GM12878 (cell line): ENCODE data around the gene MYO7A. TPM values are rescaled to one million over a fixed set of nuclear protein-coding genes. Genes with fewer than 3 reads are reported as not detected.

ENCODE experiments used
- ATAC-seq: fragments of 200-7000 bp; cut with Tn5 transposase; 3 replicates; pipeline ENCODE4 v1.9.1; 2020; ENCODE audit warnings: mild to moderate bottlenecking, moderate library complexity
- BruUV-seq: library from RNA; stranded (reverse); fragments of 400-500 nt; replicated peaks from 2 replicates; lab custom pipeline; 2021; lab: Mats Ljungman, UMichigan
- CTCF ChIA-PET: fragments of 300-600 bp; sonication (Branson Sonifier 250); formaldehyde crosslinking; extraction: SDS; loops from one replicate; lab custom pipeline; 2021; ENCODE audit warnings: inconsistent platforms; lab: Yijun Ruan, JAX
- POLR2A ChIA-PET: fragments of 350-600 bp; formaldehyde crosslinking; extraction: SDS; loops from one replicate; lab custom pipeline; 2021; ENCODE audit warnings: inconsistent platforms; lab: Charles Lee
- RAD21 ChIA-PET: fragments of 300-600 bp; sonication (Branson Sonifier 250); formaldehyde crosslinking; loops from one replicate; lab custom pipeline; 2023; ENCODE audit warnings: antibody characterized with exemption; ENCODE audit not compliant: unreplicated experiment; lab: Charles Lee
- SMC1A ChIA-PET: fragments of 300-600 bp; sonication (Branson Sonifier 250); formaldehyde crosslinking; loops from one replicate; lab custom pipeline; 2023; ENCODE audit not compliant: unreplicated experiment, uncharacterized antibody; lab: Charles Lee
- DNase-seq: peaks from one replicate; pipeline ENCODE4 v3.0.0-alpha.2; 2011; ENCODE audit warnings: low read depth, low spot score
- FAIRE-seq: peaks from 3 replicates; lab custom pipeline; 2011; peaks lifted over from hg19 to GRCh38; lab: Jason Lieb, UNC
- H2AFZ ChIP-seq: 2 replicates; pipeline ENCODE4 v1.6.0; 2011; ENCODE audit warnings: low read depth, low read length, control low read depth; ENCODE audit not compliant: control insufficient read depth
- H3K27ac ChIP-seq: 2 replicates; pipeline ENCODE4 v1.5.1; 2011; ENCODE audit warnings: control low read depth; ENCODE audit not compliant: control insufficient read depth, insufficient read depth
- H3K27me3 ChIP-seq, 2 experiments: replicated peaks in 1 of 2; 2 replicates each; pipeline versions ENCODE4 v1.6.0 to v1.6.1; 2011; ENCODE audit warnings: low read length in 1 of 2; ENCODE audit not compliant: control insufficient read depth in 2 of 2, insufficient read depth in 2 of 2
- H3K36me3 ChIP-seq, 2 experiments: 2 replicates each; pipeline ENCODE4 v1.5.1; 2011; ENCODE audit warnings: low read length in 1 of 2; ENCODE audit not compliant: control insufficient read depth in 2 of 2, insufficient read depth in 2 of 2
- H3K4me1 ChIP-seq: 2 replicates; pipeline ENCODE4 v1.6.1; 2011; ENCODE audit warnings: mild to moderate bottlenecking, low read length, moderate library complexity, mixed read lengths; ENCODE audit not compliant: control insufficient read depth, insufficient read depth
- H3K4me2 ChIP-seq: 2 replicates; pipeline ENCODE4 v1.6.0; 2011; ENCODE audit warnings: control low read depth; ENCODE audit not compliant: control insufficient read depth, insufficient read depth
- H3K4me3 ChIP-seq: fragments of 200-600 bp; sonication (generic); 2 replicates; pipeline ENCODE4 v1.5.1; 2016
- H3K79me2 ChIP-seq: 2 replicates; pipeline ENCODE4 v1.6.0; 2011; ENCODE audit warnings: low read length; ENCODE audit not compliant: control insufficient read depth, insufficient read depth
- H3K9ac ChIP-seq: 2 replicates; pipeline ENCODE4 v1.8.0; 2011; ENCODE audit warnings: low read length, control low read depth, mixed read lengths; ENCODE audit not compliant: control insufficient read depth, insufficient read depth
- H3K9me3 ChIP-seq: replicated peaks from 3 replicates; pipeline ENCODE4 v1.5.1; 2011; ENCODE audit warnings: mild to moderate bottlenecking, low read length; ENCODE audit not compliant: control insufficient read depth, insufficient read depth
- H4K20me1 ChIP-seq: 2 replicates; pipeline ENCODE4 v1.6.0; 2011; ENCODE audit not compliant: control insufficient read depth, insufficient read depth
- HSF1 ChIP-seq: fragments of 150-350 bp; IDR thresholded peaks from 2 replicates; pipeline ENCODE4 v1.6.1; 2014; ENCODE audit warnings: mild to moderate bottlenecking, low read depth, low read length
- LARP7 ChIP-seq: fragments of 450-650 bp; IDR thresholded peaks from 2 replicates; pipeline ENCODE4 v1.6.1; 2017; ENCODE audit warnings: mild to moderate bottlenecking
- POLR2A ChIP-seq: IDR thresholded peaks from 2 replicates; pipeline ENCODE4 v1.6.1; 2011; ENCODE audit warnings: low read depth, mild to moderate bottlenecking, low read length
- REST ChIP-seq: IDR thresholded peaks from 2 replicates; pipeline ENCODE4 v1.6.1; 2012; ENCODE audit warnings: mild to moderate bottlenecking, low read depth, low read length
- STAT1 ChIP-seq: fragments of 450-650 bp; conservative IDR thresholded peaks from 2 replicates; pipeline ENCODE4 v1.6.1; 2014; ENCODE audit warnings: antibody characterized with exemption, mild to moderate bottlenecking
- YBX1 ChIP-seq: fragments of 450-650 bp; IDR thresholded peaks from 2 replicates; pipeline ENCODE4 v1.6.1; 2016; ENCODE audit warnings: antibody characterized with exemption
- ZBTB40 ChIP-seq: fragments of 450-650 bp; IDR thresholded peaks from 2 replicates; pipeline ENCODE4 v1.6.1; 2016; ENCODE audit warnings: mild to moderate bottlenecking, moderate library complexity, borderline replicate concordance
- WGBS: methylation state at CpG from one replicate; pipeline ENCODE4 v1.1.6; 2016; ENCODE audit warnings: low lambda C conversion rate; ENCODE audit not compliant: insufficient replicate concordance, insufficient coverage; ENCODE audit errors: missing lambda C conversion rate; 5-methylcytosine and 5-hydroxymethylcytosine counted together
- in situ Hi-C: fragments of 300-500 bp; cut with MboI; formaldehyde crosslinking; loops from 9 replicates; pipeline ENCODE4 v1.14.3; 2018; ENCODE audit warnings: mixed read lengths
- intact Hi-C: fragments of 100-400 bp; cut with micrococcal nuclease; formaldehyde crosslinking; loops from one replicate; pipeline ENCODE4 v1.14.2; 2022; ENCODE audit not compliant: unreplicated experiment
- polyA plus RNA-seq, 11 experiments: library from polyadenylated mRNA; depleted of rRNA in 4 of 11; unstranded in 6 of 11; stranded (reverse) in 5 of 11; fragments of >200 nt; fragmentation: Nextera tagmentation in 4 of 11; fragmentation: Illumina TruSeq in 1 of 11; extraction: Ambion mirVana in 4 of 11; extraction: Trizol in 1 of 11; gene quantifications; 1 replicate in 1 of 11; 2 replicates in 10 of 11; pipeline versions ENCODE4 v1.2.1 to v1.2.3, GENCODE V29; 2011 to 2016; ENCODE audit warnings: inconsistent platforms in 2 of 11, missing spikeins in 2 of 11, low read depth in 1 of 11
- total RNA-seq, 4 experiments: library from RNA; depleted of rRNA in 3 of 4; stranded (reverse); fragments of >200 nt in 3 of 4; fragmentation: Illumina TruSeq in 1 of 4; extraction: Trizol in 1 of 4; gene quantifications; 2 replicates each; pipeline versions ENCODE4 v1.2.1 to v1.2.3, GENCODE V29; 2013 to 2021

MYO7A gene
- total and polyA plus RNA-seq, 10 of the 15 experiments (the other 5 are each of a cell fraction or from before 2014, with no cell fraction given) = 0.01 to 0.21 (median 0.04) TPM; not detected in 6

GRCh38 chr11:77171885-77172665 is 44.0 kb downstream of the MYO7A start:
- FAIRE-seq = no peak
- 55% methylated on average over 19 of the region's 20 CpGs for WGBS
- ChIA-PET SMC1A (no interaction called here), RAD21 (no interaction called here), POLR2A (no interaction called here), CTCF (interaction anchor here (0.6 kb wide), 2 partner anchors 440 to 1136 kb away, joined by 3 read pairs; no protein-coding TSS in a partner anchor)
- Histone ChIP-seq H3K4me3 (no peak overlapping the region), H3K4me1 (peaks cover 7% of the 10 kb centered on the region), H3K4me2 (no peak overlapping the region), H3K79me2 (no peaks in the 10 kb centered on the region), H3K9ac (no peak overlapping the region), H3K36me3 (no peaks in the 10 kb centered on the region), H3K27ac (no peak overlapping the region), H2AFZ (no peak overlapping the region), H3K27me3 (no peaks in the 10 kb centered on the region; a peak in 1 of 4 replicates), H4K20me1 (no peaks in the 10 kb centered on the region), H3K9me3 (no peaks in the 10 kb centered on the region)
- intact Hi-C loops = no loop called here
- no peak for DNase-seq
- no peak for ATAC-seq
- BruUV-seq = no TSS peak
- in situ Hi-C loops = no loop called here
- no peak for TF ChIP-seq REST
- TF ChIP-seq HSF1 = no peak
- TF ChIP-seq ZBTB40 = no peak
- TF ChIP-seq LARP7 = no peak
- TF ChIP-seq STAT1 = no peak
- no peak for TF ChIP-seq POLR2A
- no peak for TF ChIP-seq YBX1
